Iris pigment epithelial cell (primary cell): Measurements from ENCODE around the gene CSK.

Experiments
- DNase-seq: peaks from one replicate; pipeline ENCODE4 v3.0.0-alpha.2; 2011; ENCODE audit warnings: low read depth

The CSK gene

GRCh38 chr15:74787251-74788041 is 5.6 kb downstream of the CSK start:
- peak; percentile 88 for DNase-seq

GRCh38 chr15:74788042-74788682 is 6.3 kb downstream of the CSK start:
- DNase-seq = no peak

- no peak for DNase-seq
Observed at GRCh38 chr15:74788683-74789151, 6.8 kb downstream of the CSK start.

- DNase-seq = no peak
Observed at GRCh38 chr15:74789171-74789631, 7.3 kb downstream of the CSK start.

- DNase-seq = no peak
Observed at GRCh38 chr15:74789741-74790079, 7.8 kb downstream of the CSK start.

- peak; percentile 91 for DNase-seq
Observed at GRCh38 chr15:74790080-74790916, 8.4 kb downstream of the CSK start.

- no peak for DNase-seq
Observed at GRCh38 chr15:74791007-74791406, 9.1 kb downstream of the CSK start.

- DNase-seq = no peak
Observed at GRCh38 chr15:74791667-74792066, 9.8 kb downstream of the CSK start.

GRCh38 chr15:74792227-74793016 is 10.5 kb downstream of the CSK start:
- no peak for DNase-seq

GRCh38 chr15:74793135-74794028 is 11.5 kb downstream of the CSK start:
- peak; percentile 39 for DNase-seq

- DNase-seq = no peak
Observed at GRCh38 chr15:74794248-74794969, 12.5 kb downstream of the CSK start.

- DNase-seq = no peak
Observed at GRCh38 chr15:74794970-74795349, 13.1 kb downstream of the CSK start.

- DNase-seq = no peak
Observed at GRCh38 chr15:74795966-74796625, 14.2 kb downstream of the CSK start.

- DNase-seq = no peak
Observed at GRCh38 chr15:74798388-74799254, 16.7 kb downstream of the CSK start.

GRCh38 chr15:74799255-74799855 is 17.5 kb downstream of the CSK start:
- DNase-seq = no peak

- DNase-seq = peak; percentile 53
Observed at GRCh38 chr15:74799856-74800558, 18.1 kb downstream of the CSK start.

- DNase-seq = no peak
Observed at GRCh38 chr15:74800559-74801094, 18.7 kb downstream of the CSK start.
